H1 (cell line): ENCODE results near the gene SMOC2. TPM values are rescaled to one million over a fixed set of nuclear protein-coding genes. Genes with fewer than 3 reads are reported as not detected.

Experiments used
- CTCF ChIA-PET: fragments of 300-600 bp; sonication (Branson Sonifier 250); formaldehyde crosslinking; loops from one replicate; lab custom pipeline; 2021; ENCODE audit not compliant: partially characterized antibody; lab: Charles Lee
- POLR2A ChIA-PET: fragments of 300-600 bp; sonication (Branson Sonifier 250); formaldehyde crosslinking; loops from one replicate; lab custom pipeline; 2021; ENCODE audit warnings: inconsistent platforms; ENCODE audit not compliant: partially characterized antibody; lab: Charles Lee
- DNase-seq, 2 experiments: peaks; one replicate each; pipeline versions ENCODE4 v3.0.0 to v3.0.0-alpha.2; 2010 to 2022; ENCODE audit warnings: low spot score in 2 of 2, low read depth in 1 of 2, mixed read lengths in 1 of 2
- FAIRE-seq: peaks from 2 replicates; lab custom pipeline; 2011; peaks lifted over from hg19 to GRCh38; lab: Jason Lieb, UNC
- H2AFZ ChIP-seq: 2 replicates; pipeline ENCODE4 v1.8.1; 2012; ENCODE audit warnings: low read length, inconsistent platforms
- H2AK5ac ChIP-seq: 2 replicates; pipeline ENCODE4 v1.6.1; 2013; ENCODE audit warnings: low read depth, low read length
- H2BK120ac ChIP-seq: replicated peaks from 2 replicates; pipeline ENCODE3; 2013; ENCODE audit warnings: low read depth, low read length, inconsistent platforms
- H2BK12ac ChIP-seq: 2 replicates; pipeline ENCODE4 v1.6.1; 2013; ENCODE audit warnings: low read depth, low read length
- H2BK15ac ChIP-seq: 2 replicates; pipeline ENCODE4 v1.6.1; 2013; ENCODE audit warnings: low read length
- H2BK20ac ChIP-seq: 2 replicates; pipeline ENCODE4 v1.6.1; 2013; ENCODE audit warnings: low read length
- H2BK5ac ChIP-seq: 2 replicates; pipeline ENCODE4 v1.6.1; 2013; ENCODE audit warnings: low read depth, low read length
- H3K14ac ChIP-seq: 2 replicates; pipeline ENCODE4 v1.6.1; 2013; ENCODE audit warnings: inconsistent platforms; ENCODE audit not compliant: insufficient read length
- H3K18ac ChIP-seq: 2 replicates; pipeline ENCODE4 v1.6.1; 2013; ENCODE audit warnings: low read length; ENCODE audit errors: extremely low read depth
- H3K23ac ChIP-seq: 2 replicates; pipeline ENCODE4 v1.6.1; 2013; ENCODE audit warnings: inconsistent platforms; ENCODE audit not compliant: insufficient read length
- H3K23me2 ChIP-seq: 2 replicates; pipeline ENCODE4 v1.6.1; 2013; ENCODE audit warnings: low read depth, low read length
- H3K27ac ChIP-seq: 2 replicates; pipeline ENCODE4 v1.6.1; 2011; ENCODE audit warnings: low read depth, low read length, inconsistent platforms
- H3K27me3 ChIP-seq, 4 experiments: replicated peaks in 1 of 4; 1 replicate in 1 of 4; 2 replicates in 3 of 4; pipeline versions ENCODE4 v1.6.1 to v1.8.1; 2011 to 2013; ENCODE audit warnings: low read length in 3 of 4, mild to moderate bottlenecking in 3 of 4, inconsistent platforms in 2 of 4, mixed read lengths in 2 of 4, moderate library complexity in 1 of 4; ENCODE audit not compliant: control insufficient read depth in 3 of 4, insufficient read depth in 3 of 4; ENCODE audit errors: extremely low read depth in 1 of 4
- H3K36me3 ChIP-seq, 4 experiments: 2 replicates each; pipeline versions ENCODE4 v1.6.1 to v1.8.1; 2011 to 2013; ENCODE audit warnings: mild to moderate bottlenecking in 4 of 4, low read length in 3 of 4, moderate library complexity in 2 of 4, control low read depth in 1 of 4, inconsistent platforms in 1 of 4; ENCODE audit not compliant: insufficient read depth in 4 of 4, control insufficient read depth in 2 of 4
- H3K4ac ChIP-seq: replicated peaks from 2 replicates; pipeline ENCODE3; 2013; ENCODE audit warnings: low read length, low read depth, mixed read lengths, inconsistent platforms; ENCODE audit not compliant: insufficient read length
- H3K4me1 ChIP-seq, 4 experiments: replicated peaks in 1 of 4; 1 replicate in 1 of 4; 2 replicates in 3 of 4; pipeline versions ENCODE4 v1.6.1 to v1.8.1; 2011 to 2013; ENCODE audit warnings: low read length in 3 of 4, inconsistent platforms in 2 of 4, mixed read lengths in 1 of 4; ENCODE audit not compliant: insufficient read depth in 4 of 4, control insufficient read depth in 3 of 4
- H3K4me2 ChIP-seq, 2 experiments: 2 replicates each; pipeline versions ENCODE4 v1.6.1 to v1.8.1; 2011 to 2013; ENCODE audit warnings: low read depth in 2 of 2, low read length in 2 of 2, control low read depth in 1 of 2, inconsistent platforms in 1 of 2, mild to moderate bottlenecking in 1 of 2; ENCODE audit not compliant: insufficient read depth in 1 of 2
- H3K4me3 ChIP-seq, 4 experiments: fragments of 200-600, 300-600 bp in 1 of 4; sonication (generic), shearing (Covaris generic), sonication (Bioruptor Twin) in 1 of 4; 2 replicates each; pipeline versions ENCODE4 v1.5.1 to v1.8.1; 2011 to 2016; ENCODE audit warnings: low read length in 4 of 4, low read depth in 3 of 4, control low read depth in 2 of 4, inconsistent platforms in 2 of 4, mild to moderate bottlenecking in 2 of 4, mixed read lengths in 1 of 4, moderate library complexity in 1 of 4; ENCODE audit not compliant: insufficient read depth in 2 of 4; ENCODE audit errors: extremely low read depth in 1 of 4
- H3K56ac ChIP-seq: replicated peaks from 2 replicates; pipeline ENCODE3; 2013; ENCODE audit warnings: low read depth, mild to moderate bottlenecking, mixed read lengths, low read length, inconsistent platforms; ENCODE audit not compliant: insufficient read length
- H3K79me1 ChIP-seq: 2 replicates; pipeline ENCODE4 v1.6.1; 2013; ENCODE audit warnings: low read depth, low read length, control low read depth
- H3K79me2 ChIP-seq, 2 experiments: 2 replicates each; pipeline versions ENCODE4 v1.6.1 to v1.8.1; 2012 to 2013; ENCODE audit warnings: low read length in 2 of 2, mild to moderate bottlenecking in 2 of 2, inconsistent platforms in 1 of 2; ENCODE audit not compliant: insufficient read depth in 2 of 2, control insufficient read depth in 1 of 2
- H3K9ac ChIP-seq, 4 experiments: replicated peaks in 1 of 4; 1 replicate in 1 of 4; 2 replicates in 3 of 4; pipeline versions ENCODE4 v1.6.1 to v1.8.1; 2011 to 2013; ENCODE audit warnings: low read depth in 3 of 4, low read length in 3 of 4, control low read depth in 2 of 4, mild to moderate bottlenecking in 2 of 4, moderate library complexity in 2 of 4, inconsistent platforms in 1 of 4; ENCODE audit errors: extremely low read depth in 1 of 4
- H3K9me3 ChIP-seq, 2 experiments: 2 replicates each; pipeline versions ENCODE4 v1.6.1 to v1.8.1; 2012 to 2013; ENCODE audit warnings: mild to moderate bottlenecking in 2 of 2, moderate library complexity in 2 of 2, control low read depth in 1 of 2, inconsistent platforms in 1 of 2, low read depth in 1 of 2, low read length in 1 of 2, mixed read lengths in 1 of 2; ENCODE audit not compliant: insufficient read depth in 2 of 2
- H4K20me1 ChIP-seq, 2 experiments: replicated peaks in 1 of 2; 2 replicates each; pipeline versions ENCODE3 to v1.8.1; 2011 to 2013; ENCODE audit warnings: inconsistent platforms in 2 of 2, low read length in 2 of 2, mild to moderate bottlenecking in 1 of 2; ENCODE audit not compliant: insufficient read depth in 2 of 2, control insufficient read depth in 1 of 2
- H4K5ac ChIP-seq: 2 replicates; pipeline ENCODE4 v1.6.1; 2013; ENCODE audit warnings: low read length, low read depth, mixed read lengths, inconsistent platforms; ENCODE audit not compliant: insufficient read length
- H4K8ac ChIP-seq: 2 replicates; pipeline ENCODE4 v1.8.0; 2013; ENCODE audit warnings: mild to moderate bottlenecking, moderate library complexity, low read length, inconsistent platforms; ENCODE audit not compliant: insufficient read depth; ENCODE audit errors: extremely low read depth
- H4K91ac ChIP-seq: replicated peaks from 2 replicates; pipeline ENCODE3; 2013; ENCODE audit warnings: low read length, mixed read lengths, inconsistent platforms; ENCODE audit not compliant: insufficient read length
- ATF2 ChIP-seq: IDR thresholded peaks from 2 replicates; pipeline ENCODE4 v1.6.1; 2012; ENCODE audit warnings: low read length, inconsistent platforms
- BACH1 ChIP-seq: IDR thresholded peaks from 2 replicates; pipeline ENCODE4 v1.6.1; 2012; ENCODE audit warnings: low read length, improper control_type of control experiment
- BCL11A ChIP-seq, 2 experiments: IDR thresholded peaks; one replicate each; pipeline ENCODE4 v1.6.1; 2011; ENCODE audit warnings: low read depth in 2 of 2, low read length in 2 of 2, mild to moderate bottlenecking in 2 of 2
- CREB1 ChIP-seq: IDR thresholded peaks from 2 replicates; pipeline ENCODE4 v1.6.1; 2012; ENCODE audit warnings: inconsistent platforms
- CTBP2 ChIP-seq: IDR thresholded peaks from 2 replicates; pipeline ENCODE4 v1.7.0; 2011; ENCODE audit warnings: borderline replicate concordance, mild to moderate bottlenecking, moderate library complexity, mixed read lengths, low read length; ENCODE audit not compliant: insufficient read depth, insufficient read length
- FOSL1 ChIP-seq: IDR thresholded peaks from 2 replicates; pipeline ENCODE4 v1.6.1; 2011; ENCODE audit warnings: mild to moderate bottlenecking, low read depth, low read length, moderate library complexity; ENCODE audit not compliant: insufficient read depth
- HDAC2 ChIP-seq, 2 experiments: fragments of 300-600 bp in 1 of 2; sonication (generic) in 1 of 2; IDR thresholded peaks; 2 replicates each; pipeline ENCODE4 v1.6.1; 2011 to 2012; ENCODE audit warnings: low read depth in 2 of 2, low read length in 2 of 2, mild to moderate bottlenecking in 2 of 2, moderate library complexity in 2 of 2, borderline replicate concordance in 1 of 2, inconsistent platforms in 1 of 2
- MAX ChIP-seq: IDR thresholded peaks from 2 replicates; pipeline ENCODE4 v1.6.1; 2012; ENCODE audit warnings: inconsistent platforms
- NRF1 ChIP-seq: IDR thresholded peaks from 2 replicates; pipeline ENCODE4 v1.6.1; 2011; ENCODE audit warnings: mild to moderate bottlenecking, low read depth, low read length, improper control_type of control experiment
- PHF8 ChIP-seq: fragments of 200-600 bp; sonication (generic); conservative IDR thresholded peaks from 2 replicates; pipeline ENCODE4 v1.7.1; 2012; ENCODE audit warnings: low read depth, mild to moderate bottlenecking, inconsistent platforms, low read length, moderate library complexity
- SP2 ChIP-seq: IDR thresholded peaks from 2 replicates; pipeline ENCODE4 v1.6.1; 2012; ENCODE audit warnings: mild to moderate bottlenecking, low read length, inconsistent platforms
- TEAD4 ChIP-seq: IDR thresholded peaks from 2 replicates; pipeline ENCODE4 v1.6.1; 2012; ENCODE audit warnings: low read depth, low read length, inconsistent platforms, mixed read lengths
- WGBS, 2 experiments: shearing (Covaris generic) in 1 of 2; methylation state at CpG; one replicate each; pipeline versions ENCODE4 v1.1.6 to v1.1.7; 2013 to 2015; ENCODE audit warnings: low lambda C conversion rate in 2 of 2, mixed read lengths in 2 of 2, inconsistent platforms in 1 of 2, low coverage in 1 of 2, missing lambda C conversion rate in 1 of 2; ENCODE audit not compliant: insufficient replicate concordance in 2 of 2, insufficient coverage in 1 of 2, insufficient read length in 1 of 2; ENCODE audit errors: extremely low coverage in 1 of 2, missing lambda C conversion rate in 1 of 2; 5-methylcytosine and 5-hydroxymethylcytosine counted together
- polyA plus RNA-seq, 7 experiments: library from polyadenylated mRNA; depleted of rRNA in 3 of 7; stranded (reverse) in 5 of 7; unstranded in 2 of 7; fragments of >200 nt in 5 of 7; fragments of 200-250 nt in 2 of 7; gene quantifications; 1 replicate in 5 of 7; 2 replicates in 1 of 7; 4 replicates in 1 of 7; pipeline versions ENCODE4 v1.2.1 to v1.2.3, GENCODE V29; 2011 to 2013; ENCODE audit warnings: missing spikeins in 2 of 7, mixed read lengths in 2 of 7
- total RNA-seq: library from RNA; stranded (reverse); fragmentation: NEBNext Ultra II Directional; extraction: Animal tissue kit (Norgen Biotek cat#: 25700); gene quantifications from 2 replicates; pipeline ENCODE4 v1.2.1, GENCODE V29; 2021

SMOC2 gene
- total and polyA plus RNA-seq, 2 of the 8 experiments (the other 6 are each of a cell fraction or from before 2014, with no cell fraction given): 7.7 to 8.5 TPM

GRCh38 chr6:168674595-168674994, 233.6 kb downstream of the SMOC2 start:
- no peak overlapping the region for H3K9ac ChIP-seq
- WGBS, 2 experiments: 86% methylated on average over 7 of the region's 7 CpGs; no CpG with 5 or more reads in 1 of the 2 experiments
- no peak overlapping the region for H2BK12ac ChIP-seq
- no peak overlapping the region for H3K18ac ChIP-seq
- no peak overlapping the region for H2AFZ ChIP-seq
- ChIA-PET POLR2A (interaction anchor here (0.6 kb wide), 1 partner anchor 120 kb away, joined by 3 read pairs; no protein-coding TSS in a partner anchor), CTCF (interaction anchor here (1.5 kb wide), 1 partner anchor 11 kb away, joined by 3 read pairs; no protein-coding TSS in a partner anchor)
- H3K23ac ChIP-seq: no peak overlapping the region
- no peak overlapping the region for H4K91ac ChIP-seq
- H3K4me3 ChIP-seq: no peak overlapping the region
- no peak overlapping the region for H3K27ac ChIP-seq
- H2BK5ac ChIP-seq: no peak overlapping the region
- H4K8ac ChIP-seq: no peak overlapping the region
- no peaks in the 10 kb centered on the region for H3K36me3 ChIP-seq
- FAIRE-seq: no peak
- no peaks in the 10 kb centered on the region for H3K27me3 ChIP-seq
- peaks cover 0 to 6% (median 0%) of the 10 kb centered on the region in 4 experiments; a peak in 3 of 7 replicates for H3K4me1 ChIP-seq
- no peak overlapping the region for H3K4me2 ChIP-seq
- H2AK5ac ChIP-seq: no peak overlapping the region
- H2BK120ac ChIP-seq: no peak overlapping the region
- TF ChIP-seq NRF1 (no peak), SP2 (no peak), BCL11A (IDR thresholded peaks at IDR 0.05; ENCODE audit: low read depth in 2 of 2, low read length in 2 of 2) (no peak), MAX (no peak), PHF8 (no peak), BACH1 (no peak), CREB1 (no peak), ATF2 (no peak), TEAD4 (no peak), FOSL1 (no peak), HDAC2 (IDR thresholded peaks at IDR 0.05; ENCODE audit: borderline replicate concordance in 1 of 2, low read depth in 2 of 2, low read length in 2 of 2) (no peak), CTBP2 (no peak)
- no peak overlapping the region for H2BK20ac ChIP-seq
- no peak for DNase-seq
- H4K20me1 ChIP-seq: no peaks in the 10 kb centered on the region
- no peak overlapping the region for H4K5ac ChIP-seq
- H3K56ac ChIP-seq: no peak overlapping the region
- no peaks in the 10 kb centered on the region for H3K23me2 ChIP-seq
- H3K79me1 ChIP-seq: no peaks in the 10 kb centered on the region
- H3K4ac ChIP-seq: no peak overlapping the region
- H2BK15ac ChIP-seq: no peak overlapping the region
- H3K9me3 ChIP-seq: no peaks in the 10 kb centered on the region
- no peaks in the 10 kb centered on the region for H3K79me2 ChIP-seq
- H3K14ac ChIP-seq: no peak overlapping the region
